Right lobe of liver (tissue), 4 donors: ENCODE results near the gene ADGRV1.

Source experiments
- CTCF ChIP-seq, 4 donors: fragments of 200-600 bp in 3 of 4; fragments of 450-650 bp in 1 of 4; IDR thresholded peaks; one replicate each; pipeline versions ENCODE4 v1.5.1 to v1.8.0; 2016 to 2022; ENCODE audit warnings: antibody characterized with exemption in 4 of 4, mild to moderate bottlenecking in 2 of 4
- POLR2A ChIP-seq: fragments of 450-650 bp; IDR thresholded peaks from one replicate; pipeline ENCODE4 v1.6.1; 2017; ENCODE audit warnings: antibody characterized with exemption, mild to moderate bottlenecking
- donor health status: DM: no; HTN: no; CAD: no.
- donor health status: DM: no; HTN: no; CAD: no.
- donor health status: DM: no; HTN: yes; CAD: no.

DNA sequence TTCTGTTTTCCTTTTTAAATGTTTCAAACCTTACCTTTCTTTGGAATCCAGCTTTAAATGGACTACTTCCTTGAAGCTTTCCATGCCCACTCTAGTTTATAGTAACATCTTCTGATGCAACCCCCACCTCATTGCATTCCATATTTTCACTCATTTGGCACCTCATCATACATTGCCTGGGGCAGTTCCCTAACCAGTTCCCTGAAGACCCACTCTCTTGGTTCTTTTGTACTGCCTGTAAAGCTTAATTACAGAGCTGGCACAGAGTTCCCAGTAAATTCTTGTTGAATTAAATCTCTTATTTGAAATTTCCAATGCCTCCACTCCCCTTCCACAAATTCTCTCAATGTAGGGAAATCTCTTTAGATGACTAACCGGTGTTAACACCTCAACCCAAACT, 567.3 kb downstream of the ADGRV1 start:
- TF ChIP-seq CTCF (IDR thresholded peaks at IDR 0.05): no peak
- no peak for TF ChIP-seq POLR2A
